ENCODE results near the gene LTB. TPM values are rescaled to one million over a fixed set of nuclear protein-coding genes. Genes with fewer than 3 reads are reported as not detected.

The LTB gene
- polyA plus RNA-seq, 3 donors, result 1.8 to 2.7 (median 2.0) TPM

DNA sequence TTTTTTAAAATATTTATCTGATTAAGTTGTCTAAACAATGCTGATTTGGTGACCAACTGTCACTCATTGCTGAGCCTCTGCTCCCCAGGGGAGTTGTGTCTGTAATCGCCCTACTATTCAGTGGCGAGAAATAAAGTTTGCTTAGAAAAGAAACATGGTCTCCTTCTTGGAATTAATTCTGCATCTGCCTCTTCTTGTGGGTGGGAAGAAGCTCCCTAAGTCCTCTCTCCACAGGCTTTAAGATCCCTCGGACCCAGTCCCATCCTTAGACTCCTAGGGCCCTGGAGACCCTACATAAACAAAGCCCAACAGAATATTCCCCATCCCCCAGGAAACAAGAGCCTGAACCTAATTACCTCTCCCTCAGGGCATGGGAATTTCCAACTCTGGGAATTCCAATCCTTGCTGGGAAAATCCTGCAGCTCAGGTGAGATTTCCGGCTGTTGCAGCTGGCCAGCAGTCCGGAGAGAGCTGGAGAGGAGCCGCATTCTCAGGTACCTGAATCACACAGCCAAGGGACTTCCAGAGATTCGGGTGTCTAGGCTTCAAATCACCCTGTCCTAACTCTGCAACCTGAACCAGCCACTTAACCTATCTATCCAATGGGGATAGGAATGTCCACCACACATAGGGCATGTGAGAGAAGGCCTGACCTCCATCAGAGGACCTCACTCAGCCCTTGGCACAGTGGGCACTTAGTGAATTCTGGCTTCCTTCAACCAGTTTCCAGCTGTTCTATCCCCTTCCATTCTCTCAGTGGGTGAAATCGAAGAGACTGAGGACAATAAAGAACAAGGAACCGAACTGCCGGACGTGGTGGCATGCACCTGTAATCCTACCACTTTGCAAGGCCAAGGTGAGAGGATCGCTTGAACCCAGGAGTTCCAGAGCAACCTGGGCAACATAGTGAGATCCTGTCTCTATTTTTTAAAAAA, 3.8 kb downstream of the LTB start:
- DNase-seq, result no peak

DNA sequence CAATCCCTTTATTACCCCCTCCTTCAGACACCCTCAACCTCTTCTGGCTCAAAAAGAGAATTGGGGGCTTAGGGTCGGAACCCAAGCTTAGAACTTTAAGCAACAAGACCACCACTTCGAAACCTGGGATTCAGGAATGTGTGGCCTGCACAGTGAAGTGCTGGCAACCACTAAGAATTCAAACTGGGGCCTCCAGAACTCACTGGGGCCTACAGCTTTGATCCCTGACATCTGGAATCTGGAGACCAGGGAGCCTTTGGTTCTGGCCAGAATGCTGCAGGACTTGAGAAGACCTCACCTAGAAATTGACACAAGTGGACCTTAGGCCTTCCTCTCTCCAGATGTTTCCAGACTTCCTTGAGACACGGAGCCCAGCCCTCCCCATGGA, 4.7 kb downstream of the LTB start:
- DNase-seq, result no peak

DNA sequence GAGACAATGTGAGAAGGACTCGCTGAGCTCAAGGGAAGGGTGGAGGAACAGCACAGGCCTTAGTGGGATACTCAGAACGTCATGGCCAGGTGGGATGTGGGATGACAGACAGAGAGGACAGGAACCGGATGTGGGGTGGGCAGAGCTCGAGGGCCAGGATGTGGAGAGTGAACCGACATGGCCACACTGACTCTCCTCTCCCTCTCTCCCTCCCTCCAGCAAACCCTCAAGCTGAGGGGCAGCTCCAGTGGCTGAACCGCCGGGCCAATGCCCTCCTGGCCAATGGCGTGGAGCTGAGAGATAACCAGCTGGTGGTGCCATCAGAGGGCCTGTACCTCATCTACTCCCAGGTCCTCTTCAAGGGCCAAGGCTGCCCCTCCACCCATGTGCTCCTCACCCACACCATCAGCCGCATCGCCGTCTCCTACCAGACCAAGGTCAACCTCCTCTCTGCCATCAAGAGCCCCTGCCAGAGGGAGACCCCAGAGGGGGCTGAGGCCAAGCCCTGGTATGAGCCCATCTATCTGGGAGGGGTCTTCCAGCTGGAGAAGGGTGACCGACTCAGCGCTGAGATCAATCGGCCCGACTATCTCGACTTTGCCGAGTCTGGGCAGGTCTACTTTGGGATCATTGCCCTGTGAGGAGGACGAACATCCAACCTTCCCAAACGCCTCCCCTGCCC, 5.2 kb downstream of the LTB start:
- no peak for DNase-seq

DNA sequence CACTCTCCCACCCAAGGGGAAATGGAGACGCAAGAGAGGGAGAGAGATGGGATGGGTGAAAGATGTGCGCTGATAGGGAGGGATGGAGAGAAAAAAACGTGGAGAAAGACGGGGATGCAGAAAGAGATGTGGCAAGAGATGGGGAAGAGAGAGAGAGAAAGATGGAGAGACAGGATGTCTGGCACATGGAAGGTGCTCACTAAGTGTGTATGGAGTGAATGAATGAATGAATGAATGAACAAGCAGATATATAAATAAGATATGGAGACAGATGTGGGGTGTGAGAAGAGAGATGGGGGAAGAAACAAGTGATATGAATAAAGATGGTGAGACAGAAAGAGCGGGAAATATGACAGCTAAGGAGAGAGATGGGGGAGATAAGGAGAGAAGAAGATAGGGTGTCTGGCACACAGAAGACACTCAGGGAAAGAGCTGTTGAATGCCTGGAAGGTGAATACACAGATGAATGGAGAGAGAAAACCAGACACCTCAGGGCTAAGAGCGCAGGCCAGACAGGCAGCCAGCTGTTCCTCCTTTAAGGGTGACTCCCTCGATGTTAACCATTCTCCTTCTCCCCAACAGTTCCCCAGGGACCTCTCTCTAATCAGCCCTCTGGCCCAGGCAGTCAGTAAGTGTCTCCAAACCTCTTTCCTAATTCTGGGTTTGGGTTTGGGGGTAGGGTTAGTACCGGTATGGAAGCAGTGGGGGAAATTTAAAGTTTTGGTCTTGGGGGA, 6.1 kb downstream of the LTB start:
- DNase-seq, result no peak

DNA sequence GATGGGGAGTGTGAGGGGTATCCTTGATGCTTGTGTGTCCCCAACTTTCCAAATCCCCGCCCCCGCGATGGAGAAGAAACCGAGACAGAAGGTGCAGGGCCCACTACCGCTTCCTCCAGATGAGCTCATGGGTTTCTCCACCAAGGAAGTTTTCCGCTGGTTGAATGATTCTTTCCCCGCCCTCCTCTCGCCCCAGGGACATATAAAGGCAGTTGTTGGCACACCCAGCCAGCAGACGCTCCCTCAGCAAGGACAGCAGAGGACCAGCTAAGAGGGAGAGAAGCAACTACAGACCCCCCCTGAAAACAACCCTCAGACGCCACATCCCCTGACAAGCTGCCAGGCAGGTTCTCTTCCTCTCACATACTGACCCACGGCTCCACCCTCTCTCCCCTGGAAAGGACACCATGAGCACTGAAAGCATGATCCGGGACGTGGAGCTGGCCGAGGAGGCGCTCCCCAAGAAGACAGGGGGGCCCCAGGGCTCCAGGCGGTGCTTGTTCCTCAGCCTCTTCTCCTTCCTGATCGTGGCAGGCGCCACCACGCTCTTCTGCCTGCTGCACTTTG, 6.8 kb downstream of the LTB start, which contains the start of gene TNF:
Gene TNF (plus strand): TSS at position 231 of the 567 bp plus-strand sequence. CDS start 177 bp downstream, at position 408.
- no peak for DNase-seq

DNA sequence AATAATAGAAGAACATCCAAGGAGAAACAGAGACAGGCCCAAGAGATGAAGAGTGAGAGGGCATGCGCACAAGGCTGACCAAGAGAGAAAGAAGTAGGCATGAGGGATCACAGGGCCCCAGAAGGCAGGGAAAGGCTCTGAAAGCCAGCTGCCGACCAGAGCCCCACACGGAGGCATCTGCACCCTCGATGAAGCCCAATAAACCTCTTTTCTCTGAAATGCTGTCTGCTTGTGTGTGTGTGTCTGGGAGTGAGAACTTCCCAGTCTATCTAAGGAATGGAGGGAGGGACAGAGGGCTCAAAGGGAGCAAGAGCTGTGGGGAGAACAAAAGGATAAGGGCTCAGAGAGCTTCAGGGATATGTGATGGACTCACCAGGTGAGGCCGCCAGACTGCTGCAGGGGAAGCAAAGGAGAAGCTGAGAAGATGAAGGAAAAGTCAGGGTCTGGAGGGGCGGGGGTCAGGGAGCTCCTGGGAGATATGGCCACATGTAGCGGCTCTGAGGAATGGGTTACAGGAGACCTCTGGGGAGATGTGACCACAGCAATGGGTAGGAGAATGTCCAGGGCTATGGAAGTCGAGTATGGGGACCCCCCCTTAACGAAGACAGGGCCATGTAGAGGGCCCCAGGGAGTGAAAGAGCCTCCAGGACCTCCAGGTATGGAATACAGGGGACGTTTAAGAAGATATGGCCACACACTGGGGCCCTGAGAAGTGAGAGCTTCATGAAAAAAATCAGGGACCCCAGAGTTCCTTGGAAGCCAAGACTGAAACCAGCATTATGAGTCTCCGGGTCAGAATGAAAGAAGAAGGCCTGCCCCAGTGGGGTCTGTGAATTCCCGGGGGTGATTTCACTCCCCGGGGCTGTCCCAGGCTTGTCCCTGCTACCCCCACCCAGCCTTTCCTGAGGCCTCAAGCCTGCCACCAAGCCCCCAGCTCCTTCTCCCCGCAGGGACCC, 7.8 kb downstream of the LTB start:
- DNase-seq, result no peak

DNA sequence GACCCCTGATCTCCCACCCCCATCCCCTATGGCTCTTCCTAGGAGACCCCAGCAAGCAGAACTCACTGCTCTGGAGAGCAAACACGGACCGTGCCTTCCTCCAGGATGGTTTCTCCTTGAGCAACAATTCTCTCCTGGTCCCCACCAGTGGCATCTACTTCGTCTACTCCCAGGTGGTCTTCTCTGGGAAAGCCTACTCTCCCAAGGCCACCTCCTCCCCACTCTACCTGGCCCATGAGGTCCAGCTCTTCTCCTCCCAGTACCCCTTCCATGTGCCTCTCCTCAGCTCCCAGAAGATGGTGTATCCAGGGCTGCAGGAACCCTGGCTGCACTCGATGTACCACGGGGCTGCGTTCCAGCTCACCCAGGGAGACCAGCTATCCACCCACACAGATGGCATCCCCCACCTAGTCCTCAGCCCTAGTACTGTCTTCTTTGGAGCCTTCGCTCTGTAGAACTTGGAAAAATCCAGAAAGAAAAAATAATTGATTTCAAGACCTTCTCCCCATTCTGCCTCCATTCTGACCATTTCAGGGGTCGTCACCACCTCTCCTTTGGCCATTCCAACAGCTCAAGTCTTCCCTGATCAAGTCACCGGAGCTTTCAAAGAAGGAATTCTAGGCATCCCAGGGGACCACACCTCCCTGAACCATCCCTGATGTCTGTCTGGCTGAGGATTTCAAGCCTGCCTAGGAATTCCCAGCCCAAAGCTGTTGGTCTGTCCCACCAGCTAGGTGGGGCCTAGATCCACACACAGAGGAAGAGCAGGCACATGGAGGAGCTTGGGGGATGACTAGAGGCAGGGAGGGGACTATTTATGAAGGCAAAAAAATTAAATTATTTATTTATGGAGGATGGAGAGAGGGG, 8.8 kb downstream of the LTB start:
- DNase-seq, result no peak

DNA sequence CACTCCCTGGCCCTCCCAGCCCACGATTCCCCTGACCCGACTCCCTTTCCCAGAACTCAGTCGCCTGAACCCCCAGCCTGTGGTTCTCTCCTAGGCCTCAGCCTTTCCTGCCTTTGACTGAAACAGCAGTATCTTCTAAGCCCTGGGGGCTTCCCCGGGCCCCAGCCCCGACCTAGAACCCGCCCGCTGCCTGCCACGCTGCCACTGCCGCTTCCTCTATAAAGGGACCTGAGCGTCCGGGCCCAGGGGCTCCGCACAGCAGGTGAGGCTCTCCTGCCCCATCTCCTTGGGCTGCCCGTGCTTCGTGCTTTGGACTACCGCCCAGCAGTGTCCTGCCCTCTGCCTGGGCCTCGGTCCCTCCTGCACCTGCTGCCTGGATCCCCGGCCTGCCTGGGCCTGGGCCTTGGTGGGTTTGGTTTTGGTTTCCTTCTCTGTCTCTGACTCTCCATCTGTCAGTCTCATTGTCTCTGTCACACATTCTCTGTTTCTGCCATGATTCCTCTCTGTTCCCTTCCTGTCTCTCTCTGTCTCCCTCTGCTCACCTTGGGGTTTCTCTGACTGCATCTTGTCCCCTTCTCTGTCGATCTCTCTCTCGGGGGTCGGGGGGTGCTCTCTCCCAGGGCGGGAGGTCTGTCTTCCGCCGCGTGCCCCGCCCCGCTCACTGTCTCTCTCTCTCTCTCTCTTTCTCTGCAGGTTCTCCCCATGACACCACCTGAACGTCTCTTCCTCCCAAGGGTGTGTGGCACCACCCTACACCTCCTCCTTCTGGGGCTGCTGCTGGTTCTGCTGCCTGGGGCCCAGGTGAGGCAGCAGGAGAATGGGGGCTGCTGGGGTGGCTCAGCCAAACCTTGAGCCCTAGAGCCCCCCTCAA, 9.9 kb downstream of the LTB start, which contains the start of gene LTA:
Gene LTA (plus strand): TSS at position 249 of the 871 bp plus-strand sequence. CDS start 454 bp downstream, at position 703.
- DNase-seq, result no peak

DNA sequence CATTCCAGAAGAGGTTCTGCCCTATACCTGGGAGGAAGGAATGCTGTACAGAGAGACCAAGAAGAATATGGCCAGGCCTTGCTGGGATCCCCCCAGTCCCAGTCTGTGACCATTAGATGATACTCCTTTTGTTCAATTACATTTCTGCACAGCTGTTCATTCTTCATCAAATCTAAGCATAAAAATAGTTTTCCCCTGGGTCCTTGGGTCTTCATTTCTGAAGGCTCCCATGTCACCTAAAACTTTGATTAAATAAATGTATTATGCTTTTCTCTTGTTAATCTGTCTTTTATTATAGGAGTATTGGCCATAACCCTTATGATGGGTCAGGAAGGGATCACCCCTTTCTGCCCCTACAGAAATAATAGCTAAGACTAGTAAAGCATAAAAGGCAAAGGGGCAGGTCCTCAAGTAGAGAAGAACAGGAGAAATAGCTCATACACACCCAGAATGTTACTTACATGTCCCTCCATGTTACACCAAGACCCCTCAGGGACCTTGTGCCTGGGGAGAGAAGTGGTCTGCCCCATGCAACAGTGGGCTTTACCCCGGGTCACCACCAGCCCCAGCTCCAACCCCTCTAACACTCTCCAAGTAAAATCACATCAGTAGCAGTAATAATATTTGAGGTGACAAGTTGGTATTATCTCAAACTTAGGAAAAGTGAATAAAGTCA, 12.2 kb downstream of the LTB start:
- no peak for DNase-seq

DNA sequence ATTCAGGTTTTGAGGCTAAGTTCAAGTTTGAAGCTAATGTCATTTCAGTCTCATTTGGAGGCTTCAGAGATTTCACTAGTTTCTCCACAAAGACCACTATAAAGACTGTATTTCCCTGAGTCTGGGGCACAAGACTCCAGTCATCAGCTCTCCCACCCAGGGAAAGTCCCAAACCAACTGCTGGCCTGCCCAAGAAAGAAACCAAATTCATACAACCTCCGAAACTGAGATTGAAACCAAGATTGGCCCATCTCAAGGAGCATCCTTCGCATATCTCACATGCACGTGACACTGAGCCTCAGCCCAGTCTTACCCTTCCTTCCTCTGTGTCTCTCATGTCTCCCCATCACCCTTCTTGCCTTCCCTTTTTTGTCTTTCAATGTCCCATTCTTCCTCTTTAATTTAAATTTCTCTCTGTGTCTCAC, 13.7 kb downstream of the LTB start:
- DNase-seq, result no peak

DNA sequence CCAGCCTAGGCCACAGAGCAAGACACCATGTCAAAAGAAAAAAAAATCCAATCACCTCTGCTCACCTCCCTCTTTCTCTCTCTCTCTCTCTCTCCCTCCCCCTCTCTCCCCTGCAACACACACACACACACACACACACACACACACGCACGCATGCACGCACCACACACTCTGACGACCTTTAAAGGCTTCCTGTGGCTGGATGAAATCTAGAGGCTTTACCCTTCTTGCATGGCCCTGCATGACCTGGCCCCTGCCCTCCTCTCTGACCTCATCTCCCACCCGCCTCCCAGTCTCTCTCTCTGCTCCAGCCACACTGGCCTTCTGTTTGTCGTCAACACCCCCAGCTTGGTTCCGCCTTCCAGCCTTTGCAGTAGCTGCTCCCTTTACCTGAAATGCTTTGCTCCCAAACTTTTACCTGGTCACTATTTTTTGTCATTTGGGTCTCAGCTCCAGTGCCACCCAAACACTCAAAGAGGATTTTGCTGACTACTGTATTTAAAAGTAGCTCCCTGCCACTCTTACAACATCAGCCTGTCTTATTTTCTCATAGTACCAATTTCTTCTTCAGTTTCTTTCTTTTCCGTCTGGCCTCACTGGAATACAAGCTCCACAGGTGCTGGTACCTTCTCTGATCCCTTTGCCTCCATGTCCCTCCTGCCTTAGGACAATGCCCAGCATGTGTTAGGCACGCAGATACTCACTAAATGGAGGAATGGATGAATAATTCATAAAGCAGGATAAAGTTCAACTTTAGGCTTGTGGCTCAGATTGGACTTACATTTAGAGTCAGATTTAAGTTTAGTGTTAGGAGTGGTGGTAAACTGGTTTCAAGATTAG, 14.5 kb downstream of the LTB start:
- no peak for DNase-seq

DNA sequence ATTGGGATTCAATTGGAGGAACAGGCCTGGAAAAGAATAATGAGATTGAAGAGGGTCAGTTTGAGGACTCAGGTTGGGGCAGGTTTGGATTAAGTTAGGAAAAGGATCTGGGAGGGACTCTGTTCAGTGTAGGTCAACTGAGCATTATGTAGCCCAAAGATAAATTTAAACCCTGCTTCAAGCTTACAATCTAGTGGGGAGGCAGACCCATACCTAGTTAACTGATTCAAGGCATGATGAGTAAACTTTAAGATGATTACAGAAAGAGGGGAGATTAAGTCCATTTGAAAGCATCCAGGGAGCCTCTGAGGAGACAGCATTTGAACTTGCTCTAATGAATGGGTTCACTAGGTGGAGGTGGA, 21.5 kb downstream of the LTB start:
- DNase-seq, result no peak

DNA sequence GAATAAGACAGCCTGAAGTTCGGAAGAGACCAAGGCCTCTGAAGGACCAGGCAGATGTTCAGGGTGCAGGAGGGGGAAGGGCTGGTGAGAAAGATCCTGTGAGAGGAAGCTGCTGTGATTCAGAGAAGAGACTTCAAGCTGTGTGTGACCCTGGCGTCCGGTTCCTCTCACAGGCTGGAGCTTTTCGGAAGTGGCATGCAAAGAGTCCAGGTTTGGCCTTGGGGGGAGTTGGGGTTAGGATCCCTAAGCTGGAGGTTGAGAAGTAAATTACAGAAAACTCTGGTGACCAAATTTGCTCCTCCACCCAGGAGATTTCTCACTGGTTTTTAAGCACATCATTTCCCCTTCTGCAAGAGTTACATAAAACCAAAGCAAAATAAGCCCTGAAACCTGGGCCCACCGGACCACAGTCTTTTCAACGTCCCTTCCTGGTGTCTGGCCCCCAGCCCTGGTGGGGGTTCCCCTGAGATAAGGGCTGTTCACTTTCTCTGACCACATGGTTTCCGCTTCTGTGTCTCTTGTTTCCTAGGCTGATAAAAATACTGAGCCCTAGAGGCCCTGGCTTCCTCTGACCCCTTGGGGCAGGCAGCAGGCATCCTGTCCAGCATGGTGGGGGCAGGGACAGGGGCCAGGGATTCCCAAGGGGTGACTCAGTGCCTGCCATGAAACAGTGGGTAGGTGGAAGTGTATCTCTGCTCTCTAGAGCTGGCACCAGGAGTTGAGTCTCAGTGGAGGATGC, 22.1 kb downstream of the LTB start:
- no peak for DNase-seq

DNA sequence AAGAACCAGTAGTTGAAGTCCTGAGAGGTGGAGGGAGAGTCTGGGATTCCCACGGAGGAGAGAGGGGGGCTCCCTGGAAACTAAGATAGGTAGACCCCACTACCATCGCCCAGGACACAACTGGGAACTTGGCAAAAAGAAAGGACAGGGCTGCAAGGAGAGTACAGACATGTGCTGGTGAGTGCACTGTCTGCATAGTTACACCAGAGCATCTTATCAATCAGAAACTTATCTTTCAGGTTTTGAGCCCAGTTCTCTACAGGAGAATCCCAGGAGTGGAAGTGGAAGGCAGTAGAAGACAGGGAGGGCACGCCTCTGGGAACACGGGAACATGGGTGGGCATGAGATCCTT, 22.6 kb downstream of the LTB start:
- DNase-seq, result no peak

DNA sequence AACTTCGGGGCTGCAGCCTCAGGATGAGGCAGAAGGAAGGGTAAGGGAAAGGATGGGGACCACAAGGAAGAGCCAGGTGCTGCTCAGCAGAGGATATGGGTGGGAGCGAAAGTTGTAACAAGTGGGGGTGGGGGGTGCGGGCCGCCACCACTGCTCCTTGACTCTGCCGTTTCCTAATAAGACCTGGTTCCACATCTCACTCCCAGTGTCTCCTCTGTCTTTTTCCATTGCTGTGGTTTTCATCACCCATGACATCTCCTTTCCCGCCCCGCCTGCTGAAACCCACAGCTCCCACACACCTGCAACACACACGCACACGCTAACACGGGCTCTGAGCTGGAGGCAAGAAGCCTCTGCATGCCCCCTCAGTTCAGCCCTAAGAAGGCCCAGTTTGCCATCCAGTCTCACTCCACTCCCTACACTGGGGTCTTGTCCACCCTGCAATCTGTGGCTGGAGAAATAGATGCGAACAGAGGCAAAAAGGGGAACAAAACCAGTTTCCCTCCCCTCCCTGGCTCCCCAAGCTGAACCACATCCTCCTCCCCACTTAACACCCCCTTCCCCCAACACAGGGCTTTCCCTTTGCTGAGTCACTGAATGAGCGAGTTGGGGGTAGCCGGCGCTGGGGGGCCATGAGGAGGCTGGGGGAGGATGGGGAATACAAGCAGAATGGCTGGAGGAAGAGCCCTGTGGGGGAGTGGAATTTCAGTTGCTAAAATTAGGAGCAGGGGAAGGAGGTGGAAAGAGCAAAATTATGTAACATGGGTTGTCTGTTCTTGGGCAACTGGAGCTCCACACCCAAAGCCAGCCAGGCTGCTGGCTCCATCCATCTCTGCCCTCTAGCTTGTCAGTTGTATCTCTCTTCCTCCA, 23.4 kb downstream of the LTB start:
- no peak for DNase-seq

DNA sequence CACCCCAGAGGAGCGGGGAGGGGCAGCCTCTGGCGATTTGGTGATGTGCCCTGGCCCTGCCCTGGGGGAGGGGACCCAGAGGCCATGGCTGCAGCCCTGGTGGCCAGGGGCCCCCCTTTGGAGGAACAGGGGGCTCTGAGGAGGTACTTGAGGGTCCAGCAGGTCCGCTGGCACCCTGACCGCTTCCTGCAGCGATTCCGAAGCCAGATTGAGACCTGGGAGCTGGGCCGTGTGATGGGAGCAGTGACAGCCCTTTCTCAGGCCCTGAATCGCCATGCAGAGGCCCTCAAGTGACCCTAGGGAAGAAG, 24.0 kb downstream of the LTB start:
- DNase-seq, result no peak

Measured in renal pelvis (tissue), 4 donors.